Stimulated activated CD8-positive, alpha-beta memory T cell treated with anti-CD3 and anti-CD28 coated beads, Interleukin-12 subunit alpha, Interleukin-12 subunit beta, amount 100 ng/mL, for 4 hours (primary cell): ENCODE measurements around the gene DSCAM.

ENCODE experiments used
- DNase-seq: peaks from one replicate; pipeline ENCODE4 v3.0.0-alpha.2; 2020; ENCODE audit warnings: low read depth

The DSCAM gene

GRCh38 chr21:40706176-40706575 lies 140.8 kb downstream of the DSCAM start:
- DNase-seq = no peak

- no peak for DNase-seq
These were observed 142.8 kb downstream of the DSCAM start for GRCh38 chr21:40704141-40704540.

- no peak for DNase-seq
These were observed 147.6 kb downstream of the DSCAM start for GRCh38 chr21:40699366-40699765.

- no peak for DNase-seq
These were observed 150.7 kb downstream of the DSCAM start for GRCh38 chr21:40696246-40696645.

- no peak for DNase-seq
These were observed 157.1 kb downstream of the DSCAM start for GRCh38 chr21:40689840-40690360.

- no peak for DNase-seq
These were observed 157.7 kb downstream of the DSCAM start for GRCh38 chr21:40689217-40689616.

- DNase-seq = no peak
These were observed 158.7 kb downstream of the DSCAM start for GRCh38 chr21:40688106-40688864.

- DNase-seq = no peak
These were observed 159.3 kb downstream of the DSCAM start for GRCh38 chr21:40687625-40688024.

GRCh38 chr21:40686526-40686925 lies 160.4 kb downstream of the DSCAM start:
- no peak for DNase-seq

- DNase-seq = no peak
These were observed 161.8 kb downstream of the DSCAM start for GRCh38 chr21:40685141-40685540.

GRCh38 chr21:40684726-40685125 lies 162.2 kb downstream of the DSCAM start:
- DNase-seq = no peak

GRCh38 chr21:40683349-40683748 lies 163.6 kb downstream of the DSCAM start:
- no peak for DNase-seq

- no peak for DNase-seq
These were observed 165.6 kb downstream of the DSCAM start for GRCh38 chr21:40681164-40681859.

GRCh38 chr21:40680311-40680710 lies 166.6 kb downstream of the DSCAM start:
- no peak for DNase-seq

- no peak for DNase-seq
These were observed 168.2 kb downstream of the DSCAM start for GRCh38 chr21:40678681-40679284.

- DNase-seq = no peak
These were observed 171.9 kb downstream of the DSCAM start for GRCh38 chr21:40675017-40675416.

- no peak for DNase-seq
These were observed 174.4 kb downstream of the DSCAM start for GRCh38 chr21:40672602-40673001.

- no peak for DNase-seq
These were observed 175.2 kb downstream of the DSCAM start for GRCh38 chr21:40671716-40672115.

- no peak for DNase-seq
These were observed 178.2 kb downstream of the DSCAM start for GRCh38 chr21:40668555-40669275.

GRCh38 chr21:40667967-40668366 lies 179.0 kb downstream of the DSCAM start:
- no peak for DNase-seq

GRCh38 chr21:40662889-40663288 lies 184.1 kb downstream of the DSCAM start:
- no peak for DNase-seq

- DNase-seq = no peak
These were observed 186.5 kb downstream of the DSCAM start for GRCh38 chr21:40660461-40660860.
